GM12878 (cell line): Measurements from ENCODE around the gene GNG13. TPM values are rescaled to one million over a fixed set of nuclear protein-coding genes. Genes with fewer than 3 reads are reported as not detected.

Experiments
- BHLHE40 ChIP-seq, 2 experiments: fragments of 450-650 bp in 1 of 2; IDR thresholded peaks; 2 replicates each; pipeline ENCODE4 v1.6.1; 2011 to 2017; ENCODE audit warnings: low read depth in 2 of 2, borderline replicate concordance in 1 of 2, improper control_type of control experiment in 1 of 2, low read length in 1 of 2, mild to moderate bottlenecking in 1 of 2
- CTCF ChIP-seq, 3 experiments: IDR thresholded peaks in 2 of 3; conservative IDR thresholded peaks in 1 of 3; 2 replicates each; pipeline ENCODE4 v1.5.1; 2011; ENCODE audit warnings: low read depth in 3 of 3, low read length in 3 of 3, mild to moderate bottlenecking in 3 of 3, control low read depth in 2 of 3, moderate library complexity in 2 of 3, inconsistent platforms in 1 of 3, mixed read lengths in 1 of 3; ENCODE audit not compliant: control insufficient read depth in 2 of 3, insufficient read depth in 1 of 3; ENCODE audit errors: extremely low read depth in 1 of 3
- FOXM1 ChIP-seq: IDR thresholded peaks from 2 replicates; pipeline ENCODE4 v1.6.1; 2012; ENCODE audit warnings: low read depth, mild to moderate bottlenecking, inconsistent platforms, low read length, moderate library complexity
- NFYB ChIP-seq: IDR thresholded peaks from 2 replicates; pipeline ENCODE4 v1.6.1; 2011; ENCODE audit warnings: low read depth, mild to moderate bottlenecking, low read length, improper control_type of control experiment, moderate library complexity; ENCODE audit not compliant: insufficient read depth
- PML ChIP-seq: IDR thresholded peaks from 2 replicates; pipeline ENCODE4 v1.6.1; 2012; ENCODE audit warnings: low read length, inconsistent platforms
- SRF ChIP-seq, 2 experiments: IDR thresholded peaks; 2 replicates each; pipeline ENCODE4 v1.6.1; 2011; ENCODE audit warnings: low read depth in 2 of 2, low read length in 2 of 2, mild to moderate bottlenecking in 1 of 2, moderate library complexity in 1 of 2
- polyA plus RNA-seq, 11 experiments: library from polyadenylated mRNA; depleted of rRNA in 4 of 11; unstranded in 6 of 11; stranded (reverse) in 5 of 11; fragments of >200 nt; fragmentation: Nextera tagmentation in 4 of 11; fragmentation: Illumina TruSeq in 1 of 11; extraction: Ambion mirVana in 4 of 11; extraction: Trizol in 1 of 11; gene quantifications; 1 replicate in 1 of 11; 2 replicates in 10 of 11; pipeline versions ENCODE4 v1.2.1 to v1.2.3, GENCODE V29; 2011 to 2016; ENCODE audit warnings: inconsistent platforms in 2 of 11, missing spikeins in 2 of 11, low read depth in 1 of 11
- total RNA-seq, 4 experiments: library from RNA; depleted of rRNA in 3 of 4; stranded (reverse); fragments of >200 nt in 3 of 4; fragmentation: Illumina TruSeq in 1 of 4; extraction: Trizol in 1 of 4; gene quantifications; 2 replicates each; pipeline versions ENCODE4 v1.2.1 to v1.2.3, GENCODE V29; 2013 to 2021
- TF ChIP-seq, protein P1 (sequence below): fragments of 450-650 bp; IDR thresholded peaks from 2 replicates; pipeline ENCODE4 v1.6.1; 2018; ENCODE audit warnings: borderline replicate concordance, mild to moderate bottlenecking; ENCODE audit not compliant: partially characterized antibody

GNG13 gene
- total and polyA plus RNA-seq, 10 of the 15 experiments (the other 5 are each of a cell fraction or from before 2014, with no cell fraction given) = not detected

DNA sequence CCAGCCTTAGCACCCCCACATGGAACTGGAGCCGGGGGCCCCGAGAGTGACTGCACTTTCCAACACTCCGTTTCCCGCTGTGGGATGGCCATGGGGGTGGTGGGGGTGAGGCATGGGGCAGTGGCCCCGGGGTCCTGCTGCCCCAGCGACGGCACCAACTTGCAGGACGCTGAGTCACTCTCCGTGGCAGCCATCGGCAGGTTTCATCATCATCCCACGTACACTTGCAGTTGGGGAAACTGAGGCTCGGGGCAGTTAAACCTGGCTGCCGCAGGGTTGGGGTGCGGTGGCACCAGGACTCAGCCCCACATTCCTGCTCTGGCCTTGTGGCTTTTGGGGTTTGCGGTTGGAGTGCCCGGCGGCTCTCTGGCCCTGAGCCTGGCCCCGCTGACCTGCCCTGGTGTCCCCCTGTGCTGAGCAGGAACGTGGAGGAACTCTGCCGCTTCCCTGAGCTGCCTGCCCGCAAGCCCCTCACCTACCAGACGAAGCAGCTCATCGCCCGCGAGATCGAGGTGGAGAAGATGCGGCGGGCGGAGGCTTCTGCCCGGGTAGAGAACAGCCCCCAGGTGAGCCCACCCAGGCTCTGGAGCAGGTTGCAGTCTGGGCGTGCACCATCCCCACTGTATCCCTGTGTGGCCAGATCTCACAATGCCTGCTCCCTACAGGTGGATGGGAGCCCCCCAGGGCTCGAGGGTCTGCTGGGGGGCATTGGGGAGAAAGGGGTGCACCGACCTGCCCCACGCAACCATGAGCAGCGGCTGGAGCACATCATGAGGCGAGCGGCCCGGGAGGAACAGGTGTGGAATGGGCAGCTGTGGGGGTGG lies 4.0 kb downstream of the GNG13 start (continued):
- TF ChIP-seq CTCF (IDR thresholded peaks at IDR 0.05 in 2 of 3, conservative IDR thresholded peaks at IDR 0.05 in 1 of 3; ENCODE audit: control insufficient read depth in 2 of 3, extremely low read depth in 1 of 3, insufficient read depth in 1 of 3, low read depth in 3 of 3, low read length in 3 of 3) (no peak), PML (no peak), BHLHE40 (IDR thresholded peaks at IDR 0.05; ENCODE audit: borderline replicate concordance in 1 of 2, low read depth in 2 of 2, low read length in 1 of 2) (no peak), NFYB (no peak), FOXM1 (no peak), SRF (IDR thresholded peaks at IDR 0.05; ENCODE audit: low read depth in 2 of 2, low read length in 2 of 2) (no peak)
- TF ChIP-seq, protein P1, sequence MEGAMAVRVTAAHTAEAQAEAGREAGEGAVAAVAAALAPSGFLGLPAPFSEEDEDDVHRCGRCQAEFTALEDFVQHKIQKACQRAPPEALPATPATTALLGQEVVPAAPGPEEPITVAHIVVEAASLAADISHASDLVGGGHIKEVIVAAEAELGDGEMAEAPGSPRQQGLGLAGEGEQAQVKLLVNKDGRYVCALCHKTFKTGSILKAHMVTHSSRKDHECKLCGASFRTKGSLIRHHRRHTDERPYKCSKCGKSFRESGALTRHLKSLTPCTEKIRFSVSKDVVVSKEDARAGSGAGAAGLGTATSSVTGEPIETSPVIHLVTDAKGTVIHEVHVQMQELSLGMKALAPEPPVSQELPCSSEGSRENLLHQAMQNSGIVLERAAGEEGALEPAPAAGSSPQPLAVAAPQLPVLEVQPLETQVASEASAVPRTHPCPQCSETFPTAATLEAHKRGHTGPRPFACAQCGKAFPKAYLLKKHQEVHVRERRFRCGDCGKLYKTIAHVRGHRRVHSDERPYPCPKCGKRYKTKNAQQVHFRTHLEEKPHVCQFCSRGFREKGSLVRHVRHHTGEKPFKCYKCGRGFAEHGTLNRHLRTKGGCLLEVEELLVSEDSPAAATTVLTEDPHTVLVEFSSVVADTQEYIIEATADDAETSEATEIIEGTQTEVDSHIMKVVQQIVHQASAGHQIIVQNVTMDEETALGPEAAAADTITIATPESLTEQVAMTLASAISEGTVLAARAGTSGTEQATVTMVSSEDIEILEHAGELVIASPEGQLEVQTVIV = no peak
